ENCODE results near the gene MIDN.

Gene MIDN

GRCh38 chr19:1267477-1268225, 19.3 kb downstream of the MIDN start:
- TF ChIP-seq EZH2phosphoT487 (IDR thresholded peaks at IDR 0.05; ENCODE audit: borderline replicate concordance, low read length) (no peak), CTCF (IDR thresholded peaks at IDR 0.05; ENCODE audit: low read depth, low read length, poor library complexity, severe bottlenecking) (no peak)
- H3K4me1 ChIP-seq (ENCODE audit: control insufficient read depth, low read length) = peaks cover 89% of the 10 kb centered on the region
- H3K27ac ChIP-seq (ENCODE audit: low read depth, low read length) = peak overlapping the region; percentile 95
- H3K9me3 ChIP-seq (ENCODE audit: control insufficient read depth, insufficient read depth, low read length) = no peaks in the 10 kb centered on the region
- no peaks in the 10 kb centered on the region; the same call in 1 of the 2 replicates for H3K27me3 ChIP-seq (ENCODE audit: control insufficient read depth, low read length)
- H3K36me3 ChIP-seq (ENCODE audit: control insufficient read depth, low read length) = peaks cover 37% of the 10 kb centered on the region
- peaks cover 19% of the 10 kb centered on the region for H4K20me1 ChIP-seq (ENCODE audit: control insufficient read depth, insufficient read depth, low read depth, low read length)
- peaks cover 62% of the 10 kb centered on the region for H3F3A ChIP-seq (ENCODE audit: control insufficient read depth, insufficient read depth)
- H3K79me2 ChIP-seq (ENCODE audit: control insufficient read depth, low read length) = peaks cover 40% of the 10 kb centered on the region
- peak overlapping the region; percentile 63 for H3K4me3 ChIP-seq (ENCODE audit: low read length)
- peak overlapping the region; percentile 95 for H3K4me2 ChIP-seq (ENCODE audit: low read length)
- H3K9me2 ChIP-seq (replicated peaks; ENCODE audit: control insufficient read depth, low read length) = no peaks in the 10 kb centered on the region

GRCh38 chr19:1268226-1269064, 20.1 kb downstream of the MIDN start:
- H3K9me2 ChIP-seq (replicated peaks; ENCODE audit: control insufficient read depth, low read length) = no peaks in the 10 kb centered on the region
- H3K4me1 ChIP-seq (ENCODE audit: control insufficient read depth, low read length) = peaks cover 87% of the 10 kb centered on the region
- peaks cover 46% of the 10 kb centered on the region for H3K79me2 ChIP-seq (ENCODE audit: control insufficient read depth, low read length)
- H3K36me3 ChIP-seq (ENCODE audit: control insufficient read depth, low read length) = peaks cover 45% of the 10 kb centered on the region
- no peaks in the 10 kb centered on the region for H3K9me3 ChIP-seq (ENCODE audit: control insufficient read depth, insufficient read depth, low read length)
- peak overlapping the region; percentile 2; the same call in 1 of the 2 replicates for H3K27ac ChIP-seq (ENCODE audit: low read depth, low read length)
- TF ChIP-seq CTCF (IDR thresholded peaks at IDR 0.05; ENCODE audit: low read depth, low read length, poor library complexity, severe bottlenecking) (no peak), EZH2phosphoT487 (IDR thresholded peaks at IDR 0.05; ENCODE audit: borderline replicate concordance, low read length) (no peak)
- peak overlapping the region; percentile 95 for H3K4me2 ChIP-seq (ENCODE audit: low read length)
- no peaks in the 10 kb centered on the region; the same call in 1 of the 2 replicates for H3K27me3 ChIP-seq (ENCODE audit: control insufficient read depth, low read length)
- peak overlapping the region; percentile 97 for H3K4me3 ChIP-seq (ENCODE audit: low read length)
- H3F3A ChIP-seq (ENCODE audit: control insufficient read depth, insufficient read depth) = peaks cover 61% of the 10 kb centered on the region
- H4K20me1 ChIP-seq (ENCODE audit: control insufficient read depth, insufficient read depth, low read depth, low read length) = peaks cover 19% of the 10 kb centered on the region

DNA sequence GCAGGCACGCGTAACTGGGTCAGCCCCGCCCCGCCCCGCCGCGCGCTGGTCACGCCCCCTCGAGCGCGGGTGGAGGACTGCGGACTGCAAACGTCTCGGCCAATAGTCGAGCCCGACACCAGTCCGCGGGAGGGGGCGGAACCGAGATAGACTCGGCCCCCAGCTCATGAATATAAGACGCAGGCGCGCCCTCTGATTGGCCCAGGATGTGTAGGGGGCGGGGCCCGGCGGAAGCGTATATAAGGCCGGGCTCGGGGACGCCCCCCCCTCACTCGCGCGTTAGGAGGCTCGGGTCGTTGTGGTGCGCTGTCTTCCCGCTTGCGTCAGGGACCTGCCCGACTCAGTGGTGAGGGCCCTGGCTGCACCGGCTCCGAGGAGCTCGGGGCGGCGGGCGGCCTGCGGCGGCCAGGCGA, 20.7 kb downstream of the MIDN start, which contains the start of gene CIRBP:
Gene CIRBP, plus strand, starts transcription at position 268 of the 413 bp plus-strand sequence. CDS start 1,602 bp downstream, outside the sequence.
- TF ChIP-seq EZH2phosphoT487 (IDR thresholded peaks at IDR 0.05; ENCODE audit: borderline replicate concordance, low read length) (no peak), CTCF (IDR thresholded peaks at IDR 0.05; ENCODE audit: low read depth, low read length, poor library complexity, severe bottlenecking) (no peak)
- peak within 1 kb of the TSS; percentile 99 for H3K4me2 ChIP-seq (ENCODE audit: low read length)
- H3F3A ChIP-seq (ENCODE audit: control insufficient read depth, insufficient read depth) = peaks cover 62% of the 10 kb centered on the region
- no peaks in the 10 kb centered on the region for H3K9me3 ChIP-seq (ENCODE audit: control insufficient read depth, insufficient read depth, low read length)
- peaks cover 83% of the 10 kb centered on the region for H3K4me1 ChIP-seq (ENCODE audit: control insufficient read depth, low read length)
- H3K36me3 ChIP-seq (ENCODE audit: control insufficient read depth, low read length) = peaks cover 51% of the 10 kb centered on the region
- no peaks in the 10 kb centered on the region for H3K9me2 ChIP-seq (replicated peaks; ENCODE audit: control insufficient read depth, low read length)
- H3K4me3 ChIP-seq (ENCODE audit: low read length) = peak within 1 kb of the TSS; percentile 97
- H4K20me1 ChIP-seq (ENCODE audit: control insufficient read depth, insufficient read depth, low read depth, low read length) = peaks cover 19% of the 10 kb centered on the region
- no peaks in the 10 kb centered on the region; the same call in 1 of the 2 replicates for H3K27me3 ChIP-seq (ENCODE audit: control insufficient read depth, low read length)
- peaks cover 52% of the 10 kb centered on the region for H3K79me2 ChIP-seq (ENCODE audit: control insufficient read depth, low read length)
- H3K27ac ChIP-seq (ENCODE audit: low read depth, low read length) = peak within 1 kb of the TSS; percentile 77
